T-helper 2 cell treated with Interferon-gamma antibody and Interleukin-4, amounts not matched to agents 5 μg/mL and 100 μg/mL, for 36 hours (primary cell): ENCODE data around the gene CTNNA2.

Experiments used
- DNase-seq: peaks from one replicate; pipeline ENCODE4 v3.0.0; 2021; ENCODE audit warnings: low spot score
- H3K27ac Mint-ChIP-seq: one replicate; pipeline ENCODE4 v1.8.0; 2021; ENCODE audit warnings: mild to moderate bottlenecking, mixed read lengths
- H3K27me3 Mint-ChIP-seq: one replicate; pipeline ENCODE4 v1.8.0; 2021; ENCODE audit warnings: low read depth, mixed read lengths
- H3K36me3 Mint-ChIP-seq: one replicate; pipeline ENCODE4 v1.8.0; 2021; ENCODE audit warnings: low read depth, mixed read lengths
- H3K4me1 Mint-ChIP-seq: one replicate; pipeline ENCODE4 v1.8.0; 2021; ENCODE audit warnings: low read depth, mixed read lengths
- H3K4me3 Mint-ChIP-seq: one replicate; pipeline ENCODE4 v1.8.0; 2022; ENCODE audit warnings: mild to moderate bottlenecking, moderate library complexity, mixed read lengths
- H3K9me3 Mint-ChIP-seq: one replicate; pipeline ENCODE4 v1.8.0; 2021; ENCODE audit warnings: mixed read lengths

Gene CTNNA2

DNA sequence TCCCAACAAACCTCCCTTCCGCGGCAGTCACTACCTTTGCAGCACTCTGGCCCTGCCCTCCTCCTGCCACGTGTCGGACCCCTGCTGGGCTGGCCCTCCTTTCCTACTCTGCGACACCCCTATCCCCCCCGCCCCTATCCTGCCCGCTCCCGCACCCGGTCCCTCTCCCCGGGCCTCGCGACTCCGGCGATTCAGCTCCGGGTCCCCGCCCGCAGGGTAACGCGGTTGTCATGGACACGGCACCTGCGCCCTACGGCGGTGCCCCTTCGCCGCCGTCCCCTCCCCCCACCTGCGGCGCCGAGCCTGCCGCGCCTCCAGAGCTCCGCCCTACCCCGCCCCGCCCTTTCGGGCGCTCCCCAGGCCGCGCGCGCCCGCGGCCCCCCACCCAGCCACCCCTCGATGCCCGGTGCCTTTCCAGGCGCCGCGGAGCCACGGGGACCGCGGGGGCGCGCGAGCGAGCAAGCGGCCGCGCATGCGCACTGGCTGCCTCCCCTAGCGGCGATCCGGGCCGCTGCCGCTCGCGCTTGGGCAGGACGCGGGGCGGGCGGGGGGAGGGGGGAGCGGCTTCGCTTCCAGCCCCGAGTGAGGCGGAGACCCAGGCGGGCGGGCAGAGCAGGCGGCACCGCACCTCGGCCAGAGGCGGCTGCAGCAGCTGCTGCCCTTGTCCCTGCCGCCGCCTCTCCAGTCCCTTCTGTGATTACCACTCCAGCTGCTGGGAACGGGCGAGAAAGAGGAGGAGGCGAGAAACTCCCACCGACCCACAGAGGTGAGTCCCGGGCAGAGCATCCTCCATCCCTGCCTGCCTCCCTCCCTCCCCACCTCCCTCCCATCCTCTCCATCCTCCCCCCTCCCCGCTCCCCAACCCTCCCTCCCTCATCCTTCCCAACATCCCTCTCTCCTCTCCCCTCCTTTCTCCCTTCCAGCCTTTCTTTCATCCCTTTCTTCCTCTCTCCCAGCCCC is at the start of gene CTNNA2:
Gene CTNNA2 (plus strand): TSS at position 610 of the 960 bp plus-strand sequence.
- H3K36me3 Mint-ChIP-seq: no peaks in the 10 kb centered on the region
- no peak within 1 kb of the TSS for H3K27ac Mint-ChIP-seq
- peak within 1 kb of the TSS; percentile 49 for H3K4me3 Mint-ChIP-seq
- peaks cover 14% of the 10 kb centered on the region for H3K9me3 Mint-ChIP-seq
- peak; percentile 4 for DNase-seq
- peaks cover 4% of the 10 kb centered on the region for H3K27me3 Mint-ChIP-seq
- H3K4me1 Mint-ChIP-seq: peaks cover 1% of the 10 kb centered on the region

DNA sequence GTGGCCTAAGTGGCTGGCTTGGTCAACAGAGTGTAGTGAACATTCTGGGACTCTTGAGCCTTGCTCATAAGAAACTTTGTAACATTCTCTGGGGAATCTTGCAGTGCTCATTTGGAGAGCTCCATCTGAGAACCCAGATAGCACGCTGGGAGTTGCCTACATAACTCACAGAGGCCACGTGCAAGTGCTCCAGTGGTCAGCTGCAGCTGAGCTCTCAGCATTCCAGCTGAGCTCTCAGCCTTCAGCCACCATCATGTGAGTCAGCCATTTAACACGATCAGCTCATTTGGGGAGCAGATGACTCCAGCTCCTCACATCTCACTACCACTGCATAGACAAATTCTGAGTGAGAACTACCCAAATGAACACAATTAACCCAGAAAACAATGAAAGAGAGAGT is 25.5 kb upstream of the CTNNA2 start:
- Mint-ChIP-seq H3K27ac (no peak overlapping the region), H3K4me3 (no peak overlapping the region), H3K9me3 (peaks cover 30% of the 10 kb centered on the region), H3K27me3 (no peaks in the 10 kb centered on the region), H3K36me3 (no peaks in the 10 kb centered on the region), H3K4me1 (no peaks in the 10 kb centered on the region)
- DNase-seq: no peak

DNA sequence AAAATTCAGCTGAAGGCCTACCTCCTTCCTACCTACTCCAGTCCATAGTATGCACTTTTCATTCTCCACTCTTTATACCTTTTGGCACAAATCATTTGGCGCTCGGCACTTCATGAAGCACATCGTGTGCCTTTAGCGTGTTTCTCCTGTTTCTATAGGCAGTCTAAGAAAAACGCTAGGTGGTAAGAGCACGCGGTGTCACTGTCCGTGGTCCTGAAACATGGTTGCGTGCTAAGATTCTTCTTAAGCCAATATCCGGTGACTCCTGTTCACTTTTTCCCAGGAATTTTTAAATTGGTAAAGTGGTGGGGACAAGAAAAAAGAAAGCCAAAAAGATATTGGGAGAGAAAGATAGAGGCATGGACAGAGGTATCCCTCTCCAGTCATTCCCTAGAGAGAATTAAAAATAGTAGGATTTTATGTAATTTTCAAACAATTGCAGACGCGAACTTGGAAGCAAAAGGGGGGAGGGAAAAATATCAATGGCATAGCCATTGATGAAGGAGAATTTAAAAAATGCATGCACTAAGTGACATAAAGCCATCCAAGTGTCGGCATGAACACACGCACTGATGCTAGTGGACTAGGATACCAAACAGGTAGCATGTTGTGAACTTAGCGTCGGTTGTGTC is 1.4 kb upstream of the CTNNA2 start:
- no peak for DNase-seq
- peaks cover 14% of the 10 kb centered on the region for H3K9me3 Mint-ChIP-seq
- no peaks in the 10 kb centered on the region for H3K36me3 Mint-ChIP-seq
- H3K4me3 Mint-ChIP-seq: no peak overlapping the region
- no peak overlapping the region for H3K27ac Mint-ChIP-seq
- H3K4me1 Mint-ChIP-seq: peaks cover 1% of the 10 kb centered on the region
- peaks cover 4% of the 10 kb centered on the region for H3K27me3 Mint-ChIP-seq

DNA sequence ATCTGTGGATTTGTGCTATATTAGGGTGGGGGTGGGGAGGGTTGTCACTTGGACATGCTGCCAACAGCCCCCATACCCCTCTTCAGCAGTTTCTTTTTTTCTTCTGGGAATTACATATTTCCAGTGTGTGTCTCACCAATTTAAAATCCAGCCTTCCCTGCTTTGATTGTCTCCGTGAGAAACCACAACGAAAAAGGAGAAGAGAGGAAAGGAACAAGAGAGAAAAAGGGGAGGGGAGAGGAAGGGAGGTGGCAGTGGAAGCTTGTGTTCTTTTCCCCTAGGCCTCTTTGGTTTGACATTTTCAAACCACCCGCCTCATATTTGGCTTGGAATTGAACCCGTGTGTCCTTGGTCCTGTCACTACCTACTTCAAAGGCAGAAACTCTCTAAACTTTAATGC is 860 bp downstream of the CTNNA2 start:
- DNase-seq: no peak
- Mint-ChIP-seq H3K9me3 (peaks cover 9% of the 10 kb centered on the region), H3K27me3 (peaks cover 4% of the 10 kb centered on the region), H3K4me3 (no peak overlapping the region), H3K4me1 (peaks cover 1% of the 10 kb centered on the region), H3K36me3 (no peaks in the 10 kb centered on the region), H3K27ac (no peak overlapping the region)

DNA sequence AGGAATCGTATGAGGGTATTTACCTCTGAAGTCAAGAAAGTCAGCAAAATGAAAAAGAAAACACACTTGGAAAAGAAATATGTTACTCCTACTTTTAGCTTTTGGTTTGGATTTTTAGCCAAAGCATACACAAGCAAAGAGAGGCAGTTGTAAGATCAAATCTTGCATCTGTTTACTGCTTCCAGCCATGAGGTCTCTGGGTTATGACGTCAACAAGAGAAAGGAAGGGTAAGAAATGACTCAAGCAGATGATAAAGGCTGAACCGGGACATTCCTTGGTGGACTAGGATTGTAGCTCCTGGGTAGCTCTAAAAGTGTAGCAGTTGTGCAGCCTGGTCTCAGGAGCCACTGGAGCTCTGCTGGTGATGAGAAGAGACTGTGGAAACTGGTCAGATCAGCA is 16.8 kb downstream of the CTNNA2 start:
- H3K27me3 Mint-ChIP-seq: no peaks in the 10 kb centered on the region
- H3K4me1 Mint-ChIP-seq: no peaks in the 10 kb centered on the region
- DNase-seq: no peak
- H3K27ac Mint-ChIP-seq: no peak overlapping the region
- no peaks in the 10 kb centered on the region for H3K36me3 Mint-ChIP-seq
- H3K4me3 Mint-ChIP-seq: no peak overlapping the region
- H3K9me3 Mint-ChIP-seq: peaks cover 24% of the 10 kb centered on the region

DNA sequence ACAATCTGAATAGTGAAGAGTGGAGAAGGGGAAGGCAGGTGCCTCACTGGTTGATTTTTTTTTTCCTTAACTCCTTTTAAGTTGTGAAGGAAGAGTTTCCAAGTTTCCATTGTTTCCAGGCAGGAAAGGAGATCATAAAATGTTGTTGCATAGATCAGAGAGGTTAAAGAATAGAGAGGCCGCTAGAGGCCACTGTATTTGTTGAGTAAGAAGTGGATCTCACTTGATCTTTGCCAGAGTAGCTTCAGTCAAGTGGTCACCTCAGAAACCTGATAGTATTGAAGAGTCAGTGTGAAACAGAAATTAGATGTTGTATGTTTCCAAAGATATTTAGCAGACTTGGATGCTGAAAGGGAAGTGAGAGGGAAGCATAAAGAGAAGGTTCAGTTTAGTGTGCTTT is 17.6 kb downstream of the CTNNA2 start:
- Mint-ChIP-seq H3K9me3 (peaks cover 24% of the 10 kb centered on the region), H3K4me1 (no peaks in the 10 kb centered on the region), H3K36me3 (no peaks in the 10 kb centered on the region), H3K27me3 (no peaks in the 10 kb centered on the region), H3K27ac (no peak overlapping the region), H3K4me3 (no peak overlapping the region)
- DNase-seq: no peak

DNA sequence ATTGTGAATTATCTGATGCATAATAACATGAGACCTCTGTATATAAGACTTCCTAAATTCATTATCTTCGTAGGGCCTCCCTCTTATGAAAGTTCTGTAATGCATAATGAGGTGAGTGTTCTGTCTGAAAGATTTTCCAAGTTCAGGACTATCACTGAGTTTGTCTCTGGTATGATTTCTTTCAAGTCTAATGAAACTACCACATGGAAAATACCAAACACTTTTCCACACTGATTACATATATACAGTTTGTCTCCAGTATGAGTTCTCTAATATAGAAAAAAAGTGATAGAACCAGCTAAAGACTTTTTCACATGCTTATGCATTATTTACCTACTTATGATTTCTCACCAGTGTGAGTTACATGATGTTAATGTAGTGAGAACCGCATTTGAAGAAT is 34.7 kb downstream of the CTNNA2 start:
- Mint-ChIP-seq H3K9me3 (peaks cover 49% of the 10 kb centered on the region), H3K27me3 (no peaks in the 10 kb centered on the region), H3K36me3 (no peaks in the 10 kb centered on the region), H3K27ac (no peak overlapping the region), H3K4me1 (no peaks in the 10 kb centered on the region), H3K4me3 (no peak overlapping the region)
- DNase-seq: no peak

DNA sequence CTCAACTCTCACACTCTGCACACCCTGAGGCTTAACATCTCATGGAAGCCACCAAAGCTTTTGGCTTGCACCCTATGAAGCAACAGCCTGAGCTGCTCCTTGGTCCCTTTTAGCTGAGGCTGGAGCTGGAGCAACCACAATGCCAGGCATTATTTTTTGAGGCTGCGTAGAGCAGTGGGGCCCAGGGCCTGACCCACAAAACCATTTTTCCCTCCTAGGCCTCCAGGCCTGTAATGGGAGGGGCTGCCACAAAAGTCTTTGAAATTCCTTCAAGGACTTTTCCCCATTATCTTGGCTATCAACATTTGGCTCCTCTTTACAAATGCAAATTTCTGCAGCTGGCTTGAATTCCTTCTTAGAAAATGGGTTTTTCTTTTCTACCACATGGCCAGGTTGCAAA is 39.8 kb downstream of the CTNNA2 start:
- H3K27me3 Mint-ChIP-seq: no peaks in the 10 kb centered on the region
- H3K4me3 Mint-ChIP-seq: no peak overlapping the region
- H3K4me1 Mint-ChIP-seq: no peaks in the 10 kb centered on the region
- DNase-seq: no peak
- peaks cover 51% of the 10 kb centered on the region for H3K9me3 Mint-ChIP-seq
- no peak overlapping the region for H3K27ac Mint-ChIP-seq
- no peaks in the 10 kb centered on the region for H3K36me3 Mint-ChIP-seq

DNA sequence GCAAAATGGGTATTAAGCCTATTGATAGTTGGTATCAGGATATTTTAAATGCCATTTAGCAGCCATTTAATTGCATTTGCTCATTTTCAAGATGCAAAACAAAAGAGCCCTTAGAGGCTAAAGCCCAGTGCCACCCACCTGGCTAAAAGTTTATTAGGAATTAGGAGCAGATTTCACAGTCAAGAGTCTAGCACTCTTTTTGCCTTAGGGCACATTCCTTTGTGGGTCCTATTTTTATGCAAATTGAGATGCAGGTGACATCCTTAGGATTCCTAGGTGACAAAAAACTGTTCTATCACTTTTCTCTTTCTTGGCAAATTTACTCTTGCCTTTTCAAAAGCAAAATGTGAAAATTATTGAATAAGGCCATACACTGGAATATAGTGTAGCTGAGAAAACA is 42.0 kb downstream of the CTNNA2 start:
- Mint-ChIP-seq H3K4me1 (no peaks in the 10 kb centered on the region), H3K36me3 (no peaks in the 10 kb centered on the region), H3K9me3 (peaks cover 54% of the 10 kb centered on the region), H3K4me3 (no peak overlapping the region), H3K27me3 (no peaks in the 10 kb centered on the region), H3K27ac (no peak overlapping the region)
- DNase-seq: no peak

DNA sequence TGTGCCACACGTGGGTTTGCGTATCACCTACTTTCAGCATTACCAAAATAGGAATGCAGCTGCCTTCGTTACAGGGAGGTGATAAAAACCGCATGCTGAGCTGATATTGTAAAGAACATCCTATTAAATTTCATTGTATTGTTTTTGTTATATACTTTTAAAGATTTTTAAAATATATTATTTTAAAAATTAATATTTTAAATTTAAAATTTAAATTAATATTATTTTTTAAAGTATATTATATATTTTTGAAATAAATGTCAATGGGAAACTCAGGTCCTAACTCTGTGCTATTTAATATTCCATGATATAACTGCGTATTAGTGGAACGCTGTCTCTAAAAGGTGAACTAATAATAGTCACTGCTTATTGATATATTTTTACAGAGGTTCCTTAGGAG is 51.2 kb downstream of the CTNNA2 start:
- DNase-seq: no peak
- no peak overlapping the region for H3K4me3 Mint-ChIP-seq
- no peaks in the 10 kb centered on the region for H3K27me3 Mint-ChIP-seq
- no peaks in the 10 kb centered on the region for H3K4me1 Mint-ChIP-seq
- peaks cover 38% of the 10 kb centered on the region for H3K9me3 Mint-ChIP-seq
- H3K27ac Mint-ChIP-seq: no peak overlapping the region
- no peaks in the 10 kb centered on the region for H3K36me3 Mint-ChIP-seq

DNA sequence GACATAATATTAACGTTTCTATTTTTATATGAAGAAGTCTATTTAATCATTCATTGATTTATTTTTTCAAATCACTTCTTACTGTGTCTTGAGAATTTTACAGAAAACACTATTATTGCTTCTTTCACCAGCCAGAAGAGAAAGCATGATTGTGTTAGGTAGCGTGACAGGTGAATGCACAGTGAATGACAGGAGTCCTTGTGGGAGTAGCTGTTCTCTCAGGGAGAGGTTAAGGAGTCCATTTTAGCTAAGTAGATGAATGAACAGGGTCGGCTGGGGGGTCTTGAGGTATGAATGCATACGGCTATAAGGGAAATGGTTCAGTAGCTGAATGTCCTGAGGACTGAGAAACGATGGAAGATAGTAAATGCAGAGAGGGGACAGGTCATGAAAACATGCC is 56.2 kb downstream of the CTNNA2 start:
- Mint-ChIP-seq H3K36me3 (no peaks in the 10 kb centered on the region), H3K27me3 (no peaks in the 10 kb centered on the region)

DNA sequence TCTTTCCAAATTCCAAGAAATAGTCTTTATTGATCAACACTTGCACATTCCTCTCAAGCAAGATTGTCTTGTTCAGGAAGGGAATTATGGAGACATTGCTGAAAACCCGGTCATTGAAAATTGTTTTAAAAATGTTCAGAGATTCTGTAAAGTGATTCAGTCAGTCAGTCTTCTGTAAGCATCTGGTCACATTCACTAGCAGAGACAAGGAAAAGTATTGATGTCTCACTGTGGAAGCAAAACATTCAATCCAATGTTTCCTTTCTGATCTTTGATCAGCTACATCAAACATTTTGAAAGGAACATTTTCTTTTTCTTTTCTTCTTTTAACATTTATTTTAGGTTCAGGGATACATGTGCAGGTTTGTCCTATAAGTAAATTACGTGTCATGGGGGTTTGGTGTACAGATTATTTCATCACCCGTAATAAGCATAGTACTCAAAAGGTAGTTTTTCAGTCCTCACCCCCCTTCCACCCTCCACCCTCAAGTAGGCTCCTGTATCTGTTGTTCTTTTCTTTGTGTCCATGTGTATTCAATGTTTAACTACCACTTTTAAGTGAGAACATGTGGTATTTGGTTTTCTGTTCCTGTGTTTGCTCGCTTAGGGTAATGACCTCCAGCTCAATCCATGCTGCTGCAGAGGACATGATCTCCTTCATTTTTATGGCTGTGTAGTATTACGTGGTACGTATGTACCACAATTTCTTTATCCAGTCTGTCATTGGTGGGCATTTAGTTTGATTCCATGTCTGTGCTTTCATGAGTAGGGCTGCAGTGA is 61.2 kb downstream of the CTNNA2 start:
- DNase-seq: no peak
- no peak overlapping the region for H3K4me3 Mint-ChIP-seq
- no peaks in the 10 kb centered on the region for H3K36me3 Mint-ChIP-seq
- H3K4me1 Mint-ChIP-seq: no peaks in the 10 kb centered on the region
- H3K27ac Mint-ChIP-seq: no peak overlapping the region
- peaks cover 21% of the 10 kb centered on the region for H3K9me3 Mint-ChIP-seq
- H3K27me3 Mint-ChIP-seq: no peaks in the 10 kb centered on the region

More for the DNA sequence above, 56.2 kb downstream of the CTNNA2 start:
- Mint-ChIP-seq H3K4me1 (no peaks in the 10 kb centered on the region), H3K9me3 (peaks cover 32% of the 10 kb centered on the region), H3K4me3 (no peak overlapping the region), H3K27ac (no peak overlapping the region)
- DNase-seq: no peak

DNA sequence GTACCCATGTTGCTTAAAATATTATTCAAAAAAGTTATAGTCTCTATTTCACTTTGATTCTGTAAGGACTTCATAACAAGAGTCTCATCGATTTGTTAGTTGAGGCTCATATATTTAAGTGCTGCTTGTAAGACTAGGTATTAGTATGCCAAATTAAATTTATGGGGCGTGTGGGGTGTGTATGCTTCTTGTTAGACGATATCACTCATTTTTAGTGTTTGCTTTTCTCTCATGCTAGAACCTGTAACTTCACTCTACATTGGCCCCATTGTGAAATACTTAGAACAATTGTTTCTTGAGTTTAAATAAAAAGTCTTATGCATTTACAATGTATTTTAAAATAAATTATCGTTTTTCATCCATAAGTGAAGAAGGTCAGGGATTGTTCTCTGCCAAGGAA is 63.6 kb downstream of the CTNNA2 start:
- H3K4me1 Mint-ChIP-seq: no peaks in the 10 kb centered on the region
- no peak overlapping the region for H3K27ac Mint-ChIP-seq
- no peaks in the 10 kb centered on the region for H3K27me3 Mint-ChIP-seq
- no peak overlapping the region for H3K4me3 Mint-ChIP-seq
- H3K9me3 Mint-ChIP-seq: peaks cover 20% of the 10 kb centered on the region
- no peaks in the 10 kb centered on the region for H3K36me3 Mint-ChIP-seq
- DNase-seq: no peak

DNA sequence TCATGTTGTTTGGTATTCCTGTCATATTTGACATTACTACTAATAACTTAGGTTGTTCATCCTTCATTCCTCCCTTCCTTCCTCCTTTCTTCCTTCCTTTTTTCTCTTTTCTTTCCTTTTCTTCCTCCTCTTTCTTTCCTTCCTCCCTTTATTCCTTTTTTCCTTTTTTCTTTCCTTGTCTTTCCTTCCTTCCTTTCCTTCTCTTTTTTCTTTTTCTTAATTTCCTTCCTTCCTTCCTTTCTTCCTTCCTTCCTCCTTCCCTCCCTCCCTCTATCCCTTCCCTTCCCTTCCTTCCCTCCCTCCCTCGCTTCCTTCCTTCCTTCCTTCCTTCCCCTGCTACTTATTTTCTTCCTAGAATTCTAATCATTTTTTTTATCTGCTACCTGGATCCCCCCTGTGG is 66.1 kb downstream of the CTNNA2 start:
- Mint-ChIP-seq H3K27me3 (no peaks in the 10 kb centered on the region), H3K36me3 (no peaks in the 10 kb centered on the region), H3K4me1 (no peaks in the 10 kb centered on the region), H3K27ac (no peak overlapping the region), H3K4me3 (no peak overlapping the region), H3K9me3 (peaks cover 15% of the 10 kb centered on the region)
- no peak for DNase-seq
